GM12892 (cell line): ENCODE data around the gene ALPP.

Experiments
- POLR2A ChIP-seq: IDR thresholded peaks from 2 replicates; pipeline ENCODE4 v1.6.1; 2011; ENCODE audit warnings: low read depth, low read length, control low read depth
- TAF1 ChIP-seq: IDR thresholded peaks from 2 replicates; pipeline ENCODE4 v1.6.1; 2011; ENCODE audit warnings: low read depth, mild to moderate bottlenecking, control low read depth, low read length, borderline replicate concordance

DNA sequence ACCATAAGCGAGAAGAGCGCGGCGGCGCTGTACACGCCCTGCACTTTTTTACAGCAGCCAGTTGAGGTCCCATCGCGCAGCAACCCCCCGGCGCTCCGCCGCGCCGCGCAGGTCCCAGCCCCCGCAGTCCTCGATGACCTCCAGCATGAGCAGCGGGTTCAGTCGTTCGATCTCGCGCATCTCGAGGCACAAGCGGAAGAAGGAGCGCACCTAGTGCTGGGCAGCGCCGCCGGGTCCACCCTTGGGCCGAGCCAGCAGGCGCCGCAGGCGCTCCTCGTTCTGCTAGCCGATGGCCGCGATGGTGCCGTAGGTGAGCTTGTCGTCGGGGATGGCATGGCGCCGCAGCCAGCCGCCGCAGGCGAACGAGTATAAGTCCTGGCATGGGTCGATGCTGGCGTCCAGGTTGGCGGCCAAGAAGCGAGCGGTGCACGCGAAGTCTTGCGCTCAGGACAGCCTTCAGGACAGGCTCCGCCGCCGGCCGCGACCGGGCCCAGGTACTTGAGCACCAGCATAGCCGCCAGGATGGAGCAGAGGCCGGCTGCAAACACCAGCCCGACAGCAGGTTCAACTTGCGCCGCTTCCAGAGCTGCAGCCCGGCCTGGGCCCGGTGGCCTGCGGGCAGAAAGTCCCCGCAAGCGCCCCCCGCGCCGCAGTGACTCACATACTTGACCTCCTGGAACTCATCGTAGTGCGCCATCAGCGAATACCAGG lies 8.3 kb downstream of the ALPP start:
- TF ChIP-seq POLR2A (no peak), TAF1 (no peak)
